Neuronal stem cell (in vitro differentiated cells): ENCODE measurements around the gene HRG. TPM values are rescaled to one million over a fixed set of nuclear protein-coding genes. Genes with fewer than 3 reads are reported as not detected.

Experiments used
- DNase-seq: peaks from one replicate; pipeline ENCODE4 v3.0.0-alpha.2; 2013; ENCODE audit warnings: low spot score
- H2AFZ ChIP-seq: one replicate; pipeline ENCODE4 v1.6.1; 2013; ENCODE audit warnings: mild to moderate bottlenecking, low read length, inconsistent platforms
- H2AK5ac ChIP-seq: 2 replicates; pipeline ENCODE4 v1.6.1; 2013; ENCODE audit warnings: low read depth, mild to moderate bottlenecking, inconsistent platforms, low read length, moderate library complexity, mixed read lengths
- H2BK120ac ChIP-seq: 2 replicates; pipeline ENCODE4 v1.6.1; 2013; ENCODE audit warnings: low read depth, mild to moderate bottlenecking, inconsistent platforms, low read length, moderate library complexity, mixed read lengths
- H2BK12ac ChIP-seq: one replicate; pipeline ENCODE4 v1.6.1; 2013; ENCODE audit warnings: low read length, inconsistent platforms
- H2BK15ac ChIP-seq: 2 replicates; pipeline ENCODE4 v1.6.1; 2013; ENCODE audit warnings: mild to moderate bottlenecking, low read length, inconsistent platforms, mixed read lengths
- H2BK5ac ChIP-seq: one replicate; pipeline ENCODE4 v1.6.1; 2013; ENCODE audit warnings: inconsistent platforms, mild to moderate bottlenecking, low read length, moderate library complexity
- H3K14ac ChIP-seq: one replicate; pipeline ENCODE4 v1.6.1; 2013; ENCODE audit warnings: low read length, inconsistent platforms
- H3K18ac ChIP-seq: 2 replicates; pipeline ENCODE4 v1.6.1; 2013; ENCODE audit warnings: low read length, inconsistent platforms
- H3K23ac ChIP-seq: 2 replicates; pipeline ENCODE4 v1.6.1; 2013; ENCODE audit warnings: low read depth, mild to moderate bottlenecking, mixed read lengths, low read length, inconsistent platforms; ENCODE audit not compliant: poor library complexity
- H3K27ac ChIP-seq: replicated peaks from 3 replicates; pipeline ENCODE4 v1.5.1; 2013; ENCODE audit warnings: low read length, inconsistent platforms
- H3K27me3 ChIP-seq, 3 experiments: 2 replicates each; pipeline ENCODE4 v1.6.1; 2013; ENCODE audit warnings: low read length in 3 of 3, mild to moderate bottlenecking in 2 of 3, inconsistent platforms in 1 of 3, low read depth in 1 of 3, mixed read lengths in 1 of 3, moderate library complexity in 1 of 3; ENCODE audit not compliant: control insufficient read depth in 3 of 3, insufficient read depth in 3 of 3
- H3K36me3 ChIP-seq, 2 donors: replicated peaks in 1 of 2; 2 replicates each; pipeline ENCODE4 v1.6.1; 2013; ENCODE audit warnings: low read length in 2 of 2; ENCODE audit not compliant: control insufficient read depth in 2 of 2, insufficient read depth in 2 of 2
- H3K4ac ChIP-seq: 2 replicates; pipeline ENCODE4 v1.6.1; 2013; ENCODE audit warnings: inconsistent platforms, mild to moderate bottlenecking, low read length, moderate library complexity
- H3K4me1 ChIP-seq, 2 donors: 1 replicate in 1 of 2; 2 replicates in 1 of 2; pipeline ENCODE4 v1.6.1; 2013; ENCODE audit warnings: low read length in 2 of 2, low read depth in 1 of 2; ENCODE audit not compliant: control insufficient read depth in 2 of 2, insufficient read depth in 1 of 2
- H3K4me2 ChIP-seq: one replicate; pipeline ENCODE4 v1.6.1; 2013; ENCODE audit warnings: mild to moderate bottlenecking, low read length, inconsistent platforms; ENCODE audit not compliant: insufficient read depth, poor library complexity, severe bottlenecking
- H3K4me3 ChIP-seq, 2 donors: 2 replicates each; pipeline ENCODE4 v1.5.1; 2013; ENCODE audit warnings: low read length in 2 of 2, mild to moderate bottlenecking in 2 of 2, inconsistent platforms in 1 of 2, moderate library complexity in 1 of 2
- H3K79me1 ChIP-seq: one replicate; pipeline ENCODE4 v1.6.1; 2013; ENCODE audit warnings: low read depth, mild to moderate bottlenecking, inconsistent platforms, low read length, moderate library complexity
- H3K9ac ChIP-seq: one replicate; pipeline ENCODE4 v1.6.1; 2013; ENCODE audit warnings: mild to moderate bottlenecking, low read depth, low read length, inconsistent platforms; ENCODE audit not compliant: poor library complexity
- H3K9me3 ChIP-seq, 2 donors: replicated peaks in 1 of 2; 2 replicates each; pipeline versions ENCODE3 to v1.6.1; 2013; ENCODE audit warnings: low read length in 2 of 2, mild to moderate bottlenecking in 2 of 2, inconsistent platforms in 1 of 2, low read depth in 1 of 2, mixed read lengths in 1 of 2, moderate library complexity in 1 of 2; ENCODE audit not compliant: control insufficient read depth in 2 of 2, insufficient read depth in 1 of 2
- H4K8ac ChIP-seq: one replicate; pipeline ENCODE4 v1.6.1; 2013; ENCODE audit warnings: low read depth, mild to moderate bottlenecking, inconsistent platforms, low read length, moderate library complexity
- H4K91ac ChIP-seq: one replicate; pipeline ENCODE4 v1.6.1; 2013; ENCODE audit warnings: low read length, low read depth, mild to moderate bottlenecking, inconsistent platforms; ENCODE audit not compliant: poor library complexity
- WGBS, 2 donors: extraction: QIAGEN DNeasy Blood & Tissue Kit; methylation state at CpG; one replicate each; pipeline ENCODE4 v1.1.7; 2013; ENCODE audit warnings: missing lambda C conversion rate in 2 of 2, mixed read lengths in 1 of 2; ENCODE audit not compliant: insufficient read length in 2 of 2, insufficient replicate concordance in 1 of 2; ENCODE audit errors: extremely low coverage in 2 of 2; 5-methylcytosine and 5-hydroxymethylcytosine counted together
- small RNA-seq: library from polyadenylated mRNA; stranded (forward); fragments of <200 nt; extraction: miRNeasy Mini kit (QIAGEN cat#:217004); gene quantifications from one replicate; pipeline ENCODE3, GENCODE V24; 2013; ENCODE audit not compliant: insufficient read depth

The HRG gene

DNA sequence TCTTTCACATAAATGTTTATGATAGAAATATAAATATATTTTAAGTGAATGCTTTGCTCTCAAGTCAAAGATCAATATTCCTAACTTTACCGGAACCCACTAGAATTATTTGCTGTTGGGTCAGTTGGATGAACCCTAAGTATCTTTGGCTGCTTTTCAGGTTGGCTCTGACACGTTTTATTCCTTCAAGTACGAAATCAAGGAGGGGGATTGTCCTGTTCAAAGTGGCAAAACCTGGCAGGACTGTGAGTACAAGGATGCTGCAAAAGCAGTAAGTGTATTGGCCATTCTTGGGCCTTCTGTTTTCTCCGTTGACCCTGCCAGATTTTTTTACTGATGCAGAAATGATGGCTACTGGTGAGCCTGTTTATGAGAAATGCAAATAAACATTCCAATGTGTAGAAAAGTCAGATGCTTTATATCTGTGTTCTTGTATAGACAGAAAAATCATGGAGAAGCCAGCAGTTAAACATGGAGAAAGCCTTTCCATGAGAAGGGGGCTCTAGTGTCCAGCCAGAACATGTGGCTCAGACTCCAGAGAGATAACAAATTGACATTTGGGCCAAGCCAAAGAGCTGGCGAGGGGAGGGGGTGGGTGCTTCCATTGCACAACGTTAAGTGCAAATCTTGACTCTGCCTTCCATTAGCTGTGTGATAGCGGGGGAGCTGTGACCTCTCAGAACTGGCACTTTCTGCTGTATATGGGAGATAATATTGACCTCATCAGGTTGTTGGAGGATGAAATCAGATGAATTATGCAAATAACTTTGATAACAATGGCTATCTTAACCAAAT, 54.3 kb downstream of the HRG start:
- no peak overlapping the region for H3K14ac ChIP-seq
- no peak overlapping the region for H3K9ac ChIP-seq
- no peak overlapping the region for H3K4me3 ChIP-seq
- no peak overlapping the region for H2BK12ac ChIP-seq
- H3K4me1 ChIP-seq = peaks cover 0 to 3% of the 10 kb centered on the region in 2 donors
- H2AFZ ChIP-seq = no peak overlapping the region
- no peak overlapping the region for H3K18ac ChIP-seq
- no CpG with 5 or more reads among the region's 7 CpGs for WGBS, 2 donors
- H3K9me3 ChIP-seq = no peaks in the 10 kb centered on the region
- no peak overlapping the region for H3K23ac ChIP-seq
- no peak overlapping the region for H3K27ac ChIP-seq
- no peak overlapping the region for H2AK5ac ChIP-seq
- no peak overlapping the region for H2BK120ac ChIP-seq
- no peaks in the 10 kb centered on the region for H3K27me3 ChIP-seq
- no peak overlapping the region for H3K4ac ChIP-seq
- no peak overlapping the region for H2BK5ac ChIP-seq
- no peak overlapping the region for H4K91ac ChIP-seq
- no peak for DNase-seq
- no peaks in the 10 kb centered on the region for H3K36me3 ChIP-seq
- no peak overlapping the region for H2BK15ac ChIP-seq
- no peak overlapping the region for H3K4me2 ChIP-seq
- H4K8ac ChIP-seq = no peak overlapping the region
- H3K79me1 ChIP-seq = no peaks in the 10 kb centered on the region

DNA sequence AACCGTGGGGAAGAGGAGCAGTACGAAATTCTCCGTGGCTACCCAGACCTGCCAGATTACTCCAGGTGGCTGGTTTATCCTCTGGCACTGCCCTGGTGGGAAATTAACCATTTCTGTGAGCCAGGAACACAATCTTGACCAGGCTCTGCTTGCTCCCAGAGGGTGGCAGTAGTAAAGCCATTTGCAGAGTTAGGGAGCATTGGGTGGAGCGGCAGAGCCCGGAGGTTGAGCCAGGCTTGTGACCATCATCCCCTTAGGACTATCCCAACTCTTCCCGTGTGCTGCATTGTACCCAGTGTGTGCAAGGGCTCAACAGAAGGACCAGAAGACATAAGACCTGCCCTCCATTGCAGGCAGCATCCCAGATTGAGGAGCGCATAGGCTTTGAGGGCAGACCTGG, 56.6 kb downstream of the HRG start:
- no peaks in the 10 kb centered on the region for H3K79me1 ChIP-seq
- H3K36me3 ChIP-seq = no peaks in the 10 kb centered on the region
- no peak overlapping the region for H2BK5ac ChIP-seq
- no peak for DNase-seq
- no peak overlapping the region for H3K27ac ChIP-seq
- no peak overlapping the region for H2BK12ac ChIP-seq
- peak overlapping the region; percentile 5 for H3K23ac ChIP-seq
- WGBS, 2 donors = no CpG with 5 or more reads among the region's 7 CpGs
- no peak overlapping the region for H3K9ac ChIP-seq
- no peak overlapping the region for H4K8ac ChIP-seq
- no peaks in the 10 kb centered on the region for H3K27me3 ChIP-seq
- H2AK5ac ChIP-seq = no peak overlapping the region
- no peak overlapping the region for H2BK15ac ChIP-seq
- H3K4ac ChIP-seq = no peak overlapping the region
- H2BK120ac ChIP-seq = no peak overlapping the region
- H4K91ac ChIP-seq = no peak overlapping the region
- H3K4me3 ChIP-seq = no peak overlapping the region
- no peak overlapping the region for H3K14ac ChIP-seq
- H3K18ac ChIP-seq = peak overlapping the region; percentile 24
- peaks cover 0 to 3% of the 10 kb centered on the region in 2 donors for H3K4me1 ChIP-seq
- H3K4me2 ChIP-seq = no peak overlapping the region
- no peaks in the 10 kb centered on the region for H3K9me3 ChIP-seq
- no peak overlapping the region for H2AFZ ChIP-seq

DNA sequence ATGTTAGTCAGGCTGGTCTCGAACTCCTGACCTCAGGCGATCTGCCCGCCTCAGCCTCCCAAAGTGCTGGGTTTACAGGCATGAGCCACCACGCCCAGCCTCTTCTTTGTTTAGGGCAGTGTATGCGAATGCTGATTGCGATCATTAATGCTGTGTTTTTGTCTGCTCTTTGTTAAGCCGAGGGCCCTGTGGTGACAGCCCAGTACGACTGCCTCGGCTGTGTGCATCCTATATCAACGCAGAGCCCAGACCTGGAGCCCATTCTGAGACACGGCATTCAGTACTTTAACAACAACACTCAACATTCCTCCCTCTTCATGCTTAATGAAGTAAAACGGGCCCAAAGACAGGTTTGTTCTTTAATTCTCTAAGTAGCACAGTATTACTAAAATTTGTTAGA, 59.1 kb downstream of the HRG start:
- H3K9me3 ChIP-seq = no peaks in the 10 kb centered on the region
- no peak for DNase-seq
- no peaks in the 10 kb centered on the region for H3K36me3 ChIP-seq
- H3K79me1 ChIP-seq = no peaks in the 10 kb centered on the region
- H3K27ac ChIP-seq = no peak overlapping the region
- no peak overlapping the region for H2BK12ac ChIP-seq
- no peak overlapping the region for H2BK120ac ChIP-seq
- no peaks in the 10 kb centered on the region for H3K27me3 ChIP-seq
- no peak overlapping the region for H3K4me2 ChIP-seq
- no peak overlapping the region for H2AFZ ChIP-seq
- no peak overlapping the region for H2BK15ac ChIP-seq
- no peak overlapping the region for H4K91ac ChIP-seq
- no peak overlapping the region for H4K8ac ChIP-seq
- H2BK5ac ChIP-seq = no peak overlapping the region
- no peak overlapping the region for H3K14ac ChIP-seq
- no CpG with 5 or more reads among the region's 12 CpGs for WGBS, 2 donors
- no peak overlapping the region for H3K4ac ChIP-seq
- no peak overlapping the region for H3K4me3 ChIP-seq
- H3K23ac ChIP-seq = no peak overlapping the region
- no peak overlapping the region for H2AK5ac ChIP-seq
- H3K18ac ChIP-seq = no peak overlapping the region
- peaks cover 0 to 3% of the 10 kb centered on the region in 2 donors for H3K4me1 ChIP-seq
- H3K9ac ChIP-seq = no peak overlapping the region

Small RNA genes within 50 kb of the gene (small RNA-seq; reads per million reads assigned to genes)
- not detected for gene RF00017
